Brain microvascular endothelial cell (primary cell): ENCODE results near the gene LRIT3.

Experiments
- DNase-seq: peaks from one replicate; pipeline ENCODE4 v3.0.0-alpha.2; 2020
- H3K27ac ChIP-seq: fragments of 250-450 bp; sonication (Bioruptor Pico); 2 replicates; pipeline ENCODE4 v1.5.1; 2020; ENCODE audit warnings: mild to moderate bottlenecking, moderate library complexity
- H3K27me3 ChIP-seq: fragments of 250-450 bp; sonication (Bioruptor Pico); replicated peaks from 2 replicates; pipeline ENCODE4 v1.5.1; 2020; ENCODE audit warnings: mild to moderate bottlenecking
- H3K36me3 ChIP-seq: fragments of 250-450 bp; sonication (Bioruptor Pico); replicated peaks from 2 replicates; pipeline ENCODE4 v1.5.1; 2020; ENCODE audit warnings: mild to moderate bottlenecking
- H3K4me3 ChIP-seq: 2 replicates; pipeline ENCODE4 v1.5.1; 2011; ENCODE audit warnings: low read depth, mild to moderate bottlenecking, control low read depth, low read length, moderate library complexity
- in situ Hi-C: cut with HindIII; loops from 2 replicates; pipeline ENCODE4 v1.10.0; 2017; ENCODE audit warnings: low sequenced_read_pairs, low pct_ligation_motif_present
- TF ChIP-seq, protein P1 (sequence below): IDR thresholded peaks from 2 replicates; pipeline ENCODE4 v1.5.1; 2011; ENCODE audit warnings: low read depth, mild to moderate bottlenecking, moderate library complexity, low read length, control low read depth, inconsistent platforms; ENCODE audit errors: missing control alignments

The LRIT3 gene

GRCh38 chr4:109809655-109810054 lies 38.3 kb upstream of the LRIT3 start:
- H3K36me3 ChIP-seq = no peaks in the 10 kb centered on the region
- in situ Hi-C loops = no loop called here
- no peaks in the 10 kb centered on the region for H3K27me3 ChIP-seq
- H3K4me3 ChIP-seq = no peak overlapping the region
- TF ChIP-seq, protein P1, sequence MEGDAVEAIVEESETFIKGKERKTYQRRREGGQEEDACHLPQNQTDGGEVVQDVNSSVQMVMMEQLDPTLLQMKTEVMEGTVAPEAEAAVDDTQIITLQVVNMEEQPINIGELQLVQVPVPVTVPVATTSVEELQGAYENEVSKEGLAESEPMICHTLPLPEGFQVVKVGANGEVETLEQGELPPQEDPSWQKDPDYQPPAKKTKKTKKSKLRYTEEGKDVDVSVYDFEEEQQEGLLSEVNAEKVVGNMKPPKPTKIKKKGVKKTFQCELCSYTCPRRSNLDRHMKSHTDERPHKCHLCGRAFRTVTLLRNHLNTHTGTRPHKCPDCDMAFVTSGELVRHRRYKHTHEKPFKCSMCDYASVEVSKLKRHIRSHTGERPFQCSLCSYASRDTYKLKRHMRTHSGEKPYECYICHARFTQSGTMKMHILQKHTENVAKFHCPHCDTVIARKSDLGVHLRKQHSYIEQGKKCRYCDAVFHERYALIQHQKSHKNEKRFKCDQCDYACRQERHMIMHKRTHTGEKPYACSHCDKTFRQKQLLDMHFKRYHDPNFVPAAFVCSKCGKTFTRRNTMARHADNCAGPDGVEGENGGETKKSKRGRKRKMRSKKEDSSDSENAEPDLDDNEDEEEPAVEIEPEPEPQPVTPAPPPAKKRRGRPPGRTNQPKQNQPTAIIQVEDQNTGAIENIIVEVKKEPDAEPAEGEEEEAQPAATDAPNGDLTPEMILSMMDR = no peak
- DNase-seq = no peak
- no peak overlapping the region for H3K27ac ChIP-seq

GRCh38 chr4:109810552-109811387 lies 37.1 kb upstream of the LRIT3 start:
- no peak overlapping the region for H3K27ac ChIP-seq
- no peak for DNase-seq
- in situ Hi-C loops = no loop called here
- TF ChIP-seq, protein P1 = no peak
- no peaks in the 10 kb centered on the region for H3K27me3 ChIP-seq
- H3K4me3 ChIP-seq = no peak overlapping the region
- no peaks in the 10 kb centered on the region for H3K36me3 ChIP-seq

DNA sequence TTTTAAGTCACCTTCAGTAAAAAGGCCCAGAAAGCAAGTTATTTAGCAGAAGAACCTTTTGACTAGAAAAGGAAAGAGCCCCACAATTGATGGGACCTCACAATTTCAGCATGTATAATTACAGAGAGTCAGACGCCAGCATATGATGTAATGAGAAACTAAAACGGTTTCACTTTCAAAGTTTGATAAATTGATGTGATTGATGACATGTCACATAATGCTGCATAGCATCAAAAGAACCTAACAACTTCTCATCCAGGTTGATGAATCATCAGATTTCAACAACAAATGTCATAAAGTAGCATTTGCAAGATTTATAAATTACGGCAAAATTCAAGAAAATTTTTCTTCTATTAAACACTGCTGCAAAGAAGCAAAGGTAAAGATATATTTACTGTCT lies 36.2 kb upstream of the LRIT3 start:
- H3K4me3 ChIP-seq = no peak overlapping the region
- H3K36me3 ChIP-seq = no peaks in the 10 kb centered on the region
- TF ChIP-seq, protein P1 = no peak
- no peaks in the 10 kb centered on the region for H3K27me3 ChIP-seq
- in situ Hi-C loops = no loop called here
- no peak overlapping the region for H3K27ac ChIP-seq
- DNase-seq = no peak

GRCh38 chr4:109815151-109816081 lies 32.5 kb upstream of the LRIT3 start, which contains the start of gene GAR1:
Gene GAR1, plus strand, starts transcription at chr4:109815762. Its CDS starts 403 bp downstream, at chr4:109816165.
- in situ Hi-C loops = no loop called here
- H3K27me3 ChIP-seq = no peaks in the 10 kb centered on the region
- TF ChIP-seq, protein P1 = no peak

DNA sequence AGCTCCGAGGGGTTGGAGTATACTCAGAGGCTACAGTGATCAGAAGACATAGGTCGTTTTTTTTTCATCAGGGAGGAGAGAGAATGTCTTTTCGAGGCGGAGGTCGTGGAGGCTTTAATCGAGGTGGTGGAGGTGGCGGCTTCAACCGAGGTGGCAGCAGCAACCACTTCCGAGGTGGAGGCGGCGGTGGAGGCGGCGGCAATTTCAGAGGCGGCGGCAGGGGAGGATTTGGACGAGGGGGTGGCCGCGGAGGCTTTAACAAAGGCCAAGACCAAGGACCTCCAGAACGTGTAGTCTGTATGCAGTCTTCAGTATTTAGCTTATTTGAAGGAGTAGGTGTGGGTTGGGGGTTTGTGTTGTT lies 31.8 kb upstream of the LRIT3 start:
- in situ Hi-C loops = no loop called here
- Histone ChIP-seq H3K36me3 (peaks cover 10% of the 10 kb centered on the region), H3K27me3 (no peaks in the 10 kb centered on the region), H3K27ac (peak overlapping the region; percentile 86), H3K4me3 (peak overlapping the region; percentile 96)
- TF ChIP-seq, protein P1 = no peak
- DNase-seq = no peak

More at GRCh38 chr4:109815151-109816081, 32.5 kb upstream of the LRIT3 start, which contains the start of gene GAR1:
- H3K36me3 ChIP-seq = peaks cover 10% of the 10 kb centered on the region
- peak within 1 kb of the TSS; percentile 86 for H3K27ac ChIP-seq
- peak; percentile 91 for DNase-seq
- peak within 1 kb of the TSS; percentile 96 for H3K4me3 ChIP-seq
